Subcutaneous abdominal adipose tissue (tissue), 5 donors: ENCODE data around the gene GLYR1.

Experiments
- H3K27ac ChIP-seq: one replicate; pipeline ENCODE4 v1.7.0; 2013; ENCODE audit warnings: low read depth, mild to moderate bottlenecking, inconsistent platforms, low read length, moderate library complexity
- H3K27me3 ChIP-seq, 5 donors: one replicate each; pipeline ENCODE4 v1.7.0; 2013; ENCODE audit warnings: low read length in 5 of 5, inconsistent platforms in 1 of 5; ENCODE audit not compliant: control insufficient read depth in 5 of 5, insufficient read depth in 4 of 5
- H3K36me3 ChIP-seq, 5 donors: one replicate each; pipeline ENCODE4 v1.7.0; 2013; ENCODE audit warnings: low read length in 5 of 5; ENCODE audit not compliant: control insufficient read depth in 5 of 5, insufficient read depth in 5 of 5
- H3K4me1 ChIP-seq, 5 donors: one replicate each; pipeline ENCODE4 v1.7.0; 2013; ENCODE audit warnings: low read length in 5 of 5, mild to moderate bottlenecking in 3 of 5, moderate library complexity in 1 of 5; ENCODE audit not compliant: control insufficient read depth in 5 of 5, insufficient read depth in 5 of 5
- H3K4me3 ChIP-seq, 5 donors: one replicate each; pipeline ENCODE4 v1.7.0; 2013; ENCODE audit warnings: low read length in 5 of 5, low read depth in 1 of 5
- H3K9ac ChIP-seq, 5 donors: one replicate each; pipeline ENCODE4 v1.7.0; 2013; ENCODE audit warnings: low read length in 5 of 5, mild to moderate bottlenecking in 4 of 5, moderate library complexity in 3 of 5
- H3K9me3 ChIP-seq, 5 donors: one replicate each; pipeline ENCODE4 v1.7.0; 2013; ENCODE audit warnings: low read length in 5 of 5; ENCODE audit not compliant: control insufficient read depth in 5 of 5
- donor health status: healthy.
- donor health status: healthy.
- donor health status: healthy.
- donor health status: healthy.
- donor health status: healthy.

GLYR1 gene

DNA sequence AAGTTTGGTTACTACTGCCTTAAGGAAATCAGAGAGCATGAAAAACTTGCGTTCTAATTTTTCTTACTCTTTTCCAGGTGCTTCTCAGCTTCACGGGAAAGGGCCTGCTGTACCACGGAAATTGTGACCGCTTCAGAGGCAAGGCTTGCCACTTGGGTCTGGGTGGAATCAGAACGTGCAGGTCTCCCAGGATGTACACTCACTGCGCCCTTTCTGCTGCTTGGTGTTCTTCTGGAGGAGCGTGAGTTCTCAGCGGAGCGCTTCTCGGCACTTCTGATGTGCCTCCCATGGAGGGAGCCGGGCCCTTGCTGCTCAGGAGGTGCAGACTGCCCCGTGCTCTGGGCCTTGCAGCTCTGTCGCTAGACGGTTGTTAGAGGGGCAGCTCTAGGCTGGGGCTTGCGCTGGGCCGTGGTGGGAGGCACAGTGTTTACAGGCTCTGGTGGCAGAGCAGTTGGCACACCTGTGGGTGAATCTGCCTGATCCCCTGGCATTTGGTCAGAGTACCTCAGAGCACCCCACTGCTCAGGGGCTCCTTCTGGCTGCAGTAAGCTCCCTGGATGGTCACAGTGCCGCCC, 33.0 kb upstream of the GLYR1 start:
- H3K4me1 ChIP-seq, result no peaks in the 10 kb centered on the region
- H3K27ac ChIP-seq, result no peak overlapping the region
- H3K9me3 ChIP-seq, result no peaks in the 10 kb centered on the region
- no peak overlapping the region for H3K9ac ChIP-seq
- H3K4me3 ChIP-seq, result no peak overlapping the region
- H3K36me3 ChIP-seq, result peaks cover 5 to 97% (median 91%) of the 10 kb centered on the region in 5 donors
- H3K27me3 ChIP-seq, result no peaks in the 10 kb centered on the region

- H3K4me1 ChIP-seq, result no peaks in the 10 kb centered on the region
- no peaks in the 10 kb centered on the region for H3K9me3 ChIP-seq
- peaks cover 5 to 97% (median 91%) of the 10 kb centered on the region in 5 donors for H3K36me3 ChIP-seq
- no peak overlapping the region for H3K27ac ChIP-seq
- no peak overlapping the region for H3K4me3 ChIP-seq
- no peaks in the 10 kb centered on the region for H3K27me3 ChIP-seq
- no peak overlapping the region for H3K9ac ChIP-seq
Measured at GRCh38 chr16:4879049-4879448, 32.0 kb upstream of the GLYR1 start.

GRCh38 chr16:4877380-4877685, 30.2 kb upstream of the GLYR1 start:
- Histone ChIP-seq H3K27ac (no peak overlapping the region), H3K4me1 (peaks cover 0 to 4% (median 0%) of the 10 kb centered on the region in 5 donors), H3K9ac (no peak overlapping the region), H3K9me3 (no peaks in the 10 kb centered on the region), H3K27me3 (no peaks in the 10 kb centered on the region), H3K4me3 (no peak overlapping the region), H3K36me3 (peaks cover 8 to 97% (median 90%) of the 10 kb centered on the region in 5 donors)

DNA sequence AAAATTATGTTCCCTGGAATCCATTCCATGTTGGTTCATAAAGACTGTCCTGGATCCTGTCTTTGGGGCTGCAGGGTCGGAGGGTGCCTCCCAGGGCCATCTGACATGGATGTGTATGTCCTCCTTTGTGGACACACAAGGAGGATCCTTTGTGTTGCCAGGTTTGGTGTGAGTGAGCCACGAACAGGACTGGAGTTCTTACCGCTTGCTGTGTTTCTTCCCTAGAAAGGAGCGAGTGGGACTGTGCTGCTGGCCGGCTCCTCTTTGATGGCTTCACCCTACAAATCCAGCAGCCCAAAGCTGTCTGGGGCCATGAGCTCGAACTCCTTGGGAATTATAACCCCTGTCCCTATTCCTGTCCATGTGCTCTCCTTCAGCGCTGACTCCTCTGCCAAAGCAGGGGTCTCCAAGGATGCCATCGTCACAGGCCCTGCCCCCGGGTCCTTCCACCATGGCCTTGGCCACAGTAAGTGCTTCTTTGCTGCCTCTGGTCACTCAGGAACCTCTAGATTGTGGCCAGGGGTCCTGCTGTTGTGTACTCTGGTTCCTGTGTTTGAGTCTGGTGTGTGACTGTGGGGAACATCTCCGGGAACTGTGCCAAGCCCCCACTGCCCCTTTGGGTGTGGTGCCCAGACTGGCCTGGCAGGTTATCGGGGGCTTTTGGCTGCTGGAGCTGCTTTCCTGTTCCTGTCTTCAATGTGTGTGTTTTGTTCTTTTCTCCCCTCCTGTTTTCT, 29.7 kb upstream of the GLYR1 start:
- Histone ChIP-seq H3K36me3 (peaks cover 12 to 97% (median 91%) of the 10 kb centered on the region in 5 donors), H3K9ac (peak overlapping the region in 1 of 5 donors; percentile 35), H3K9me3 (no peaks in the 10 kb centered on the region), H3K27ac (no peak overlapping the region), H3K27me3 (no peaks in the 10 kb centered on the region), H3K4me1 (peaks cover 0 to 4% (median 0%) of the 10 kb centered on the region in 5 donors), H3K4me3 (no peak overlapping the region)

DNA sequence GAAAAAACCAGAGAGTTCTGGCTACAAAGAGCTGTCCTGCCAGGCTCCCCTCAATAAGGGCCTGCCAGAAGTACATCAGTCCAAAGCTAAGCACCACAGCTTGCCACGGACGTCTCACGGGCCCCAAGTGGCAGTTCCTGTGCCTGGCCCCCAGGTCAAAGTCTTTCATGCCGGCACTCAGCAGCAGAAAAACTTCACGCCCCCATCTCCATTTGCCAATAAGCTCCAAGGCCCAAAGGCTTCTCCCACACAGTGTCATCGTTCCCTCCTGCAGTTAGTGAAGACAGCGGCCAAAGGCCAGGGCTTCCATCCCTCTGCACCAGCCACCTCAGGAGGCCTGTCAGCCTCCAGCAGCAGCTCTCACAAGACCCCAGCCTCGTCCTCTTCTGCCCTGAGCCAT, 27.6 kb upstream of the GLYR1 start:
- Histone ChIP-seq H3K4me3 (no peak overlapping the region), H3K9ac (no peak overlapping the region), H3K27me3 (no peaks in the 10 kb centered on the region), H3K4me1 (peaks cover 0 to 4% (median 0%) of the 10 kb centered on the region in 5 donors), H3K9me3 (no peaks in the 10 kb centered on the region), H3K36me3 (peaks cover 10 to 96% (median 89%) of the 10 kb centered on the region in 5 donors), H3K27ac (no peak overlapping the region)

DNA sequence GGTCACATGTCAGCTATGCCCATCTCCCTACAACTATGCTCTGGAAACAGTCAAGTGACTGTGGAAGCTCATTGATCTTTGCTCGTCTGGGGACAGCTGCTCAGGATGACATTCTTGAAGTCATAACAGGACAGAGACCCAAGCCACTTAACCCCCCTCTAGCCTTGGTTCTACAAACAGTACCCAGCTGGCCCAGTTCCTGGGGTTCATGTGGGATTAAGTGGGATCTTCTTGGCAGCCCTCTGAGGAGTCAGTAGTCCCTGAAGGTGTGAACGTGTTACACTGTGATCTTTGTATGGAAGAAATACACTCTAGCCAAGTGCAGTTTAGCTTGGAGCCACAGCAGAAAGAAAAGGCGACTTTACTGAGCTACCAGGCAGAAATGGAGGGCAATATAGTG, 26.0 kb upstream of the GLYR1 start:
- Histone ChIP-seq H3K4me3 (no peak overlapping the region), H3K27me3 (no peaks in the 10 kb centered on the region), H3K27ac (no peak overlapping the region), H3K9ac (no peak overlapping the region), H3K4me1 (peaks cover 0 to 4% (median 0%) of the 10 kb centered on the region in 5 donors), H3K36me3 (peaks cover 8 to 94% (median 86%) of the 10 kb centered on the region in 5 donors), H3K9me3 (no peaks in the 10 kb centered on the region)

DNA sequence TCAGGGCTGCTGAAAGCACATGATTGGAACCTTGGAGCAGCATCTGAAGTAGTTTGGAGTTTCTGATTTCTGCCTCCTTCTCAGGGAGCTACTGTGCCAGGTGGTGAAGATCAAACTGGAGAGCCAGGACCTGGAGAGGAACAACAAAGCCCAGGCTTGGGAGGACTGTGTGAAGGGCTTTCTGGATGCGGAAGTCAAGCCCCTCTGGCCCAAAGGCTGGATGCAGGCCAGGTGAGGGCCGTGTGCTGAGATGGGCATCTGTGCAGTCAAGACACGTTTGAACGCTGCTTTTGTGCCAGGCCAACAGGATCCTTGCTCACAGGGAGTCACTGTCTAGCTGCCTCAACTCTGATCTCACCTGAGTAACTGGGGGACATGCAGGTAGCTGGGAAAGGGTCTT, 24.0 kb upstream of the GLYR1 start:
- Histone ChIP-seq H3K27me3 (no peaks in the 10 kb centered on the region), H3K4me3 (no peak overlapping the region), H3K27ac (no peak overlapping the region), H3K9me3 (no peaks in the 10 kb centered on the region), H3K36me3 (peaks cover 8 to 87% (median 71%) of the 10 kb centered on the region in 5 donors), H3K9ac (no peak overlapping the region), H3K4me1 (peaks cover 0 to 4% (median 0%) of the 10 kb centered on the region in 5 donors)

GRCh38 chr16:4870138-4870671, 23.1 kb upstream of the GLYR1 start:
- Histone ChIP-seq H3K4me3 (no peak overlapping the region), H3K9me3 (no peaks in the 10 kb centered on the region), H3K27me3 (no peaks in the 10 kb centered on the region), H3K4me1 (peaks cover 0 to 4% (median 0%) of the 10 kb centered on the region in 5 donors), H3K27ac (no peak overlapping the region), H3K36me3 (peaks cover 8 to 80% (median 66%) of the 10 kb centered on the region in 5 donors), H3K9ac (no peak overlapping the region)

- peaks cover 0 to 4% (median 0%) of the 10 kb centered on the region in 5 donors for H3K4me1 ChIP-seq
- H3K27me3 ChIP-seq, result no peaks in the 10 kb centered on the region
- no peak overlapping the region for H3K27ac ChIP-seq
- H3K9me3 ChIP-seq, result no peaks in the 10 kb centered on the region
- H3K4me3 ChIP-seq, result no peak overlapping the region
- no peak overlapping the region for H3K9ac ChIP-seq
- peaks cover 8 to 75% (median 56%) of the 10 kb centered on the region in 5 donors for H3K36me3 ChIP-seq
Measured at GRCh38 chr16:4869147-4869805, 22.2 kb upstream of the GLYR1 start.

DNA sequence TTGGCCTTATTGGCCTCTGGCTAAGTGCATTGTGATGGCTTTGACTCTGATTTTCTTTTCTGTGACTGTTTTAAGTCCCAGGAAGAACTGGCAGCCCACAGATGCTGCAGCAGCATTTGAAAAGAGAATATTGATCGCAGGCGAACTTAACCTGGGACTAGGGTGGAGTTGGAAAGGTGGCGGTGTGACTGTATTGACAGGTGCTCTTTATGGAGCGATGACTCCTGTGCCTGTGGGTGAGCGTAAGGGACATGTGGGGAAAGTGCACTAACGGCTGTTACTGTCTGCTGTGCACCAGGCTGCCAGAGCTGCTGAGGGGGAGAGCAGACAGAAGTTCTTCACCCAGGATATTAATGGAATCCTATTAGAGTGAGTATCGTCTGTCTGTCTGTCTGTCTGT, 21.4 kb upstream of the GLYR1 start:
- H3K36me3 ChIP-seq, result peaks cover 8 to 71% (median 49%) of the 10 kb centered on the region in 5 donors
- peaks cover 2 to 6% (median 3%) of the 10 kb centered on the region in 5 donors for H3K4me1 ChIP-seq
- no peak overlapping the region for H3K9ac ChIP-seq
- H3K27ac ChIP-seq, result no peak overlapping the region
- H3K27me3 ChIP-seq, result no peaks in the 10 kb centered on the region
- H3K4me3 ChIP-seq, result no peak overlapping the region
- no peaks in the 10 kb centered on the region for H3K9me3 ChIP-seq
